ENCODE measurements around the gene PNMA6E.

Gene PNMA6E

GRCh38 chrX:153413731-153414130 is 12.6 kb upstream of the PNMA6E start:
- Histone ChIP-seq H3K9me2 (replicated peaks; ENCODE audit: control insufficient read depth, low read length) (no peaks in the 10 kb centered on the region), H3K27me3 (ENCODE audit: control insufficient read depth, low read length) (no peaks in the 10 kb centered on the region), H3K4me1 (ENCODE audit: control insufficient read depth, low read length) (peaks cover 19% of the 10 kb centered on the region), H3K36me3 (ENCODE audit: control insufficient read depth, low read length) (no peaks in the 10 kb centered on the region), H3K4me3 (ENCODE audit: low read length) (no peak overlapping the region), H3K27ac (ENCODE audit: low read depth, low read length) (no peak overlapping the region), H3F3A (ENCODE audit: control insufficient read depth, insufficient read depth) (no peaks in the 10 kb centered on the region), H3K9me3 (ENCODE audit: control insufficient read depth, insufficient read depth, low read length) (no peaks in the 10 kb centered on the region), H4K20me1 (ENCODE audit: control insufficient read depth, insufficient read depth, low read depth, low read length) (no peaks in the 10 kb centered on the region), H3K79me2 (ENCODE audit: control insufficient read depth, low read length) (peaks cover 3% of the 10 kb centered on the region; the same call in 1 of the 2 replicates), H3K4me2 (ENCODE audit: low read length) (no peak overlapping the region)
- TF ChIP-seq EZH2phosphoT487 (IDR thresholded peaks at IDR 0.05; ENCODE audit: borderline replicate concordance, low read length): no peak
- no peak for TF ChIP-seq CTCF (IDR thresholded peaks at IDR 0.05; ENCODE audit: low read depth, low read length, poor library complexity, severe bottlenecking)

GRCh38 chrX:153412746-153413720 is 11.9 kb upstream of the PNMA6E start:
- H3F3A ChIP-seq (ENCODE audit: control insufficient read depth, insufficient read depth): no peaks in the 10 kb centered on the region
- no peaks in the 10 kb centered on the region for H4K20me1 ChIP-seq (ENCODE audit: control insufficient read depth, insufficient read depth, low read depth, low read length)
- no peaks in the 10 kb centered on the region for H3K9me3 ChIP-seq (ENCODE audit: control insufficient read depth, insufficient read depth, low read length)
- peak overlapping the region; percentile 77; the same call in 1 of the 2 replicates for H3K4me2 ChIP-seq (ENCODE audit: low read length)
- H3K27ac ChIP-seq (ENCODE audit: low read depth, low read length): no peak overlapping the region
- TF ChIP-seq EZH2phosphoT487 (IDR thresholded peaks at IDR 0.05; ENCODE audit: borderline replicate concordance, low read length): no peak
- TF ChIP-seq CTCF (IDR thresholded peaks at IDR 0.05; ENCODE audit: low read depth, low read length, poor library complexity, severe bottlenecking): no peak
- H3K4me3 ChIP-seq (ENCODE audit: low read length): peak overlapping the region; percentile 74
- peaks cover 3% of the 10 kb centered on the region; the same call in 1 of the 2 replicates for H3K79me2 ChIP-seq (ENCODE audit: control insufficient read depth, low read length)
- no peaks in the 10 kb centered on the region for H3K9me2 ChIP-seq (replicated peaks; ENCODE audit: control insufficient read depth, low read length)
- H3K27me3 ChIP-seq (ENCODE audit: control insufficient read depth, low read length): no peaks in the 10 kb centered on the region
- peaks cover 19% of the 10 kb centered on the region for H3K4me1 ChIP-seq (ENCODE audit: control insufficient read depth, low read length)
- no peaks in the 10 kb centered on the region for H3K36me3 ChIP-seq (ENCODE audit: control insufficient read depth, low read length)

- Histone ChIP-seq H3K27ac (ENCODE audit: low read depth, low read length) (no peak overlapping the region), H3K36me3 (ENCODE audit: control insufficient read depth, low read length) (no peaks in the 10 kb centered on the region), H3K27me3 (ENCODE audit: control insufficient read depth, low read length) (no peaks in the 10 kb centered on the region), H4K20me1 (ENCODE audit: control insufficient read depth, insufficient read depth, low read depth, low read length) (no peaks in the 10 kb centered on the region), H3F3A (ENCODE audit: control insufficient read depth, insufficient read depth) (no peaks in the 10 kb centered on the region), H3K4me3 (ENCODE audit: low read length) (peak overlapping the region; percentile 74), H3K4me2 (ENCODE audit: low read length) (peak overlapping the region; percentile 77), H3K9me3 (ENCODE audit: control insufficient read depth, insufficient read depth, low read length) (no peaks in the 10 kb centered on the region), H3K4me1 (ENCODE audit: control insufficient read depth, low read length) (peaks cover 19% of the 10 kb centered on the region), H3K79me2 (ENCODE audit: control insufficient read depth, low read length) (peaks cover 3% of the 10 kb centered on the region; the same call in 1 of the 2 replicates), H3K9me2 (replicated peaks; ENCODE audit: control insufficient read depth, low read length) (no peaks in the 10 kb centered on the region)
- TF ChIP-seq EZH2phosphoT487 (IDR thresholded peaks at IDR 0.05; ENCODE audit: borderline replicate concordance, low read length): no peak
- TF ChIP-seq CTCF (IDR thresholded peaks at IDR 0.05; ENCODE audit: low read depth, low read length, poor library complexity, severe bottlenecking): no peak
Measured at GRCh38 chrX:153411988-153412574, 10.9 kb upstream of the PNMA6E start.
